Measurements from ENCODE around the gene RGS14.

DNA sequence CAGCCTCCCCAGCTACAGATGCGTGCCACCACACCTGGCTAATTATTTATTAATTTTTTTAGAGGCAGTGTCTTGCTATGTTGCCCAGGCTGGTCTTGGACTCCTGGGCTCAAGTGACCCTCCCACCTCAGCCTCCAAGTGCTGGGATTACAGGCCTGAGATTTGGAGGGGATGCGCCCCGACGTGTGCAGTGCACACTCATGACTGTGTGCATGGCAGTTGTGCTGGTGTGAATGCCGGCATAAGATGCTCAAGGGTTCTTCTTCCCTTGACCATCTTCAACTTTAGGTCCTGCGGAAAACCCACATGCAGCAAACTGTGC lies 23.0 kb downstream of the RGS14 start:
- TF ChIP-seq CTCF (IDR thresholded peaks at IDR 0.05; ENCODE audit: insufficient read depth, low read length, poor library complexity, severe bottlenecking) (no peak), EZH2phosphoT487 (conservative IDR thresholded peaks at IDR 0.05; ENCODE audit: low read length) (no peak)
